ENCODE data around the gene UBE4A. TPM values are rescaled to one million over a fixed set of nuclear protein-coding genes. Genes with fewer than 3 reads are reported as not detected.

Gene UBE4A
- polyA plus RNA-seq, 1 of the 3 experiments (the other 2 are of a cell fraction): 7.7 TPM

GRCh38 chr11:118343248-118343647 lies 16.2 kb upstream of the UBE4A start:
- CTCF ChIA-PET: interaction anchor here (1.1 kb wide), 1 partner anchor 10 kb away, joined by 3 read pairs; no protein-coding TSS in a partner anchor
- Histone ChIP-seq H2AFZ (ENCODE audit: low read depth) (no peak overlapping the region), H3K36me3 (replicated peaks in 1 of 2; ENCODE audit: control insufficient read depth in 1 of 2, insufficient read depth in 2 of 2, low read length in 1 of 2) (no peaks in the 10 kb centered on the region), H3K4me3 (ENCODE audit: low read depth in 2 of 2, low read length in 1 of 2) (no peak overlapping the region), H3F3A (replicated peaks; ENCODE audit: insufficient read depth) (no peaks in the 10 kb centered on the region), H4K20me1 (ENCODE audit: insufficient read depth) (no peaks in the 10 kb centered on the region), H3K79me2 (ENCODE audit: insufficient read depth) (no peaks in the 10 kb centered on the region), H3K27me3 (ENCODE audit: insufficient read depth) (peaks cover 13% of the 10 kb centered on the region; the same call in 1 of the 2 replicates), H3K4me2 (no peak overlapping the region), H3K27ac (ENCODE audit: low read depth in 2 of 2, low read length in 1 of 2) (no peak overlapping the region), H3K9ac (no peak overlapping the region), H3K9me2 (no peaks in the 10 kb centered on the region), H3K9me3 (no peaks in the 10 kb centered on the region), H3K4me1 (ENCODE audit: control insufficient read depth in 1 of 2, insufficient read depth in 2 of 2, low read depth in 1 of 2, low read length in 1 of 2) (no peaks in the 10 kb centered on the region)
- DNase-seq: no peak
- WGBS (ENCODE audit: low lambda C conversion rate): 11% methylated on average over 7 of the region's 9 CpGs
- no peak for TF ChIP-seq RXRA (IDR thresholded peaks at IDR 0.05; ENCODE audit: borderline replicate concordance, low read depth)
- no peak for TF ChIP-seq IRF3 (IDR thresholded peaks at IDR 0.05; ENCODE audit: low read depth, low read length)
- POLR2A ChIA-PET: no interaction called here

GRCh38 chr11:118343981-118344515 lies 15.4 kb upstream of the UBE4A start, which contains the start of gene CD3G:
Gene CD3G, plus strand, starts transcription at chr11:118344344. Its CDS starts 80 bp downstream, at chr11:118344424.
- no peaks in the 10 kb centered on the region for H3K36me3 ChIP-seq (replicated peaks in 1 of 2; ENCODE audit: control insufficient read depth in 1 of 2, insufficient read depth in 2 of 2, low read length in 1 of 2)
- H3K4me2 ChIP-seq: no peak within 1 kb of the TSS
- no peak within 1 kb of the TSS for H3K27ac ChIP-seq (ENCODE audit: low read depth in 2 of 2, low read length in 1 of 2)
- H4K20me1 ChIP-seq (ENCODE audit: insufficient read depth): no peaks in the 10 kb centered on the region
- H3K9me2 ChIP-seq: no peaks in the 10 kb centered on the region
- H2AFZ ChIP-seq (ENCODE audit: low read depth): no peak within 1 kb of the TSS
- no peaks in the 10 kb centered on the region for H3K9me3 ChIP-seq
- no peaks in the 10 kb centered on the region for H3K4me1 ChIP-seq (ENCODE audit: control insufficient read depth in 1 of 2, insufficient read depth in 2 of 2, low read depth in 1 of 2, low read length in 1 of 2)
- CTCF ChIA-PET: no interaction called here
- no peak within 1 kb of the TSS for H3K9ac ChIP-seq
- DNase-seq: no peak
- no peaks in the 10 kb centered on the region for H3F3A ChIP-seq (replicated peaks; ENCODE audit: insufficient read depth)
- no peaks in the 10 kb centered on the region for H3K79me2 ChIP-seq (ENCODE audit: insufficient read depth)
- WGBS (ENCODE audit: low lambda C conversion rate): 20% methylated on average over 6 of the region's 6 CpGs
- POLR2A ChIA-PET: no interaction called here
- peaks cover 20% of the 10 kb centered on the region; the same call in 1 of the 2 replicates for H3K27me3 ChIP-seq (ENCODE audit: insufficient read depth)
- TF ChIP-seq SMC3 (IDR thresholded peaks at IDR 0.05; ENCODE audit: low read depth, low read length): no peak
- TF ChIP-seq TCF12 (IDR thresholded peaks at IDR 0.05): no peak
- no peak for TF ChIP-seq YY1 (IDR thresholded peaks at IDR 0.05; ENCODE audit: low read depth)
- TF ChIP-seq CTCF (IDR thresholded peaks at IDR 0.05): no peak
- TF ChIP-seq, protein P1, sequence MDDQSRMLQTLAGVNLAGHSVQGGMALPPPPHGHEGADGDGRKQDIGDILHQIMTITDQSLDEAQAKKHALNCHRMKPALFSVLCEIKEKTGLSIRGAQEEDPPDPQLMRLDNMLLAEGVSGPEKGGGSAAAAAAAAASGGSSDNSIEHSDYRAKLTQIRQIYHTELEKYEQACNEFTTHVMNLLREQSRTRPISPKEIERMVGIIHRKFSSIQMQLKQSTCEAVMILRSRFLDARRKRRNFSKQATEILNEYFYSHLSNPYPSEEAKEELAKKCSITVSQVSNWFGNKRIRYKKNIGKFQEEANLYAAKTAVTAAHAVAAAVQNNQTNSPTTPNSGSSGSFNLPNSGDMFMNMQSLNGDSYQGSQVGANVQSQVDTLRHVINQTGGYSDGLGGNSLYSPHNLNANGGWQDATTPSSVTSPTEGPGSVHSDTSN (IDR thresholded peaks at IDR 0.05): no peak
- no peak for TF ChIP-seq USF1 (IDR thresholded peaks at IDR 0.05; ENCODE audit: borderline replicate concordance, low read depth)
- TF ChIP-seq RAD21 (IDR thresholded peaks at IDR 0.05; ENCODE audit: low read length): no peak
- TF ChIP-seq NFIC (IDR thresholded peaks at IDR 0.05; ENCODE audit: borderline replicate concordance): no peak
- TF ChIP-seq SIN3A (IDR thresholded peaks at IDR 0.05; ENCODE audit: borderline replicate concordance, low read depth, low read length): no peak
- no peak for TF ChIP-seq CHD2 (IDR thresholded peaks at IDR 0.05; ENCODE audit: low read length, partially characterized antibody)
- TF ChIP-seq GABPA (IDR thresholded peaks at IDR 0.05; ENCODE audit: low read depth): no peak
- no peak for TF ChIP-seq GATA2 (CRISPR knock-in tag; IDR thresholded peaks at IDR 0.05)
- TF ChIP-seq, protein P2, sequence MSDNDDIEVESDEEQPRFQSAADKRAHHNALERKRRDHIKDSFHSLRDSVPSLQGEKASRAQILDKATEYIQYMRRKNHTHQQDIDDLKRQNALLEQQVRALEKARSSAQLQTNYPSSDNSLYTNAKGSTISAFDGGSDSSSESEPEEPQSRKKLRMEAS (IDR thresholded peaks at IDR 0.05; ENCODE audit: low read depth): no peak
- TF ChIP-seq, protein P3, sequence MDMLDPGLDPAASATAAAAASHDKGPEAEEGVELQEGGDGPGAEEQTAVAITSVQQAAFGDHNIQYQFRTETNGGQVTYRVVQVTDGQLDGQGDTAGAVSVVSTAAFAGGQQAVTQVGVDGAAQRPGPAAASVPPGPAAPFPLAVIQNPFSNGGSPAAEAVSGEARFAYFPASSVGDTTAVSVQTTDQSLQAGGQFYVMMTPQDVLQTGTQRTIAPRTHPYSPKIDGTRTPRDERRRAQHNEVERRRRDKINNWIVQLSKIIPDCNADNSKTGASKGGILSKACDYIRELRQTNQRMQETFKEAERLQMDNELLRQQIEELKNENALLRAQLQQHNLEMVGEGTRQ (IDR thresholded peaks at IDR 0.05; ENCODE audit: borderline replicate concordance, low read depth, low read length): no peak
- TF ChIP-seq FOXM1 (IDR thresholded peaks at IDR 0.05; ENCODE audit: low read depth): no peak
- no peak for TF ChIP-seq JUND (IDR thresholded peaks at IDR 0.05)
- TF ChIP-seq EZH2phosphoT487 (IDR thresholded peaks at IDR 0.05; ENCODE audit: borderline replicate concordance, low read depth): no peak
- no peak for TF ChIP-seq MEF2A (IDR thresholded peaks at IDR 0.05; ENCODE audit: borderline replicate concordance, low read depth)
- H3K4me3 ChIP-seq (ENCODE audit: low read depth in 2 of 2, low read length in 1 of 2): no peak within 1 kb of the TSS

Measured in SK-N-SH (cell line).